ENCODE measurements around the gene MEIS2.

GRCh38 chr15:37122703-37123102 is 22.4 kb upstream of the MEIS2 start:
- TF ChIP-seq CTCF (IDR thresholded peaks at IDR 0.05) (no peak), POLR2AphosphoS5 (IDR thresholded peaks at IDR 0.05) (no peak)
